ENCODE results near the gene DLL3. TPM values are rescaled to one million over a fixed set of nuclear protein-coding genes. Genes with fewer than 3 reads are reported as not detected.

The DLL3 gene
- total and polyA plus RNA-seq, 2 experiments from 2014 or later, result 1.1 to 1.6 TPM

- Histone ChIP-seq H3K9me3 (ENCODE audit: low read depth) (no peaks in the 10 kb centered on the region), H3K36me3 (replicated peaks; ENCODE audit: insufficient read depth, low read depth) (no peaks in the 10 kb centered on the region), H3K27ac (peak within 1 kb of the TSS; percentile 27), H3K9me2 (replicated peaks; ENCODE audit: insufficient read depth) (no peaks in the 10 kb centered on the region), H3K4me2 (peak within 1 kb of the TSS; percentile 95), H3K27me3 (no peaks in the 10 kb centered on the region), H4K20me1 (ENCODE audit: insufficient read depth, poor library complexity, severe bottlenecking) (no peaks in the 10 kb centered on the region), H2AFZ (peak within 1 kb of the TSS; percentile 68), H3K4me3 (peak within 1 kb of the TSS; percentile 56), H3K79me2 (peaks cover 39% of the 10 kb centered on the region), H3K4me1 (ENCODE audit: insufficient read depth) (no peaks in the 10 kb centered on the region)
- whole genome bisulfite sequencing (ENCODE audit: low lambda C conversion rate, missing lambda C conversion rate), result under 1% methylated on average over 65 of the region's 65 CpGs
- TF ChIP-seq EZH2 (IDR thresholded peaks at IDR 0.05; ENCODE audit: borderline replicate concordance), result no peak
- TF ChIP-seq, protein P1, sequence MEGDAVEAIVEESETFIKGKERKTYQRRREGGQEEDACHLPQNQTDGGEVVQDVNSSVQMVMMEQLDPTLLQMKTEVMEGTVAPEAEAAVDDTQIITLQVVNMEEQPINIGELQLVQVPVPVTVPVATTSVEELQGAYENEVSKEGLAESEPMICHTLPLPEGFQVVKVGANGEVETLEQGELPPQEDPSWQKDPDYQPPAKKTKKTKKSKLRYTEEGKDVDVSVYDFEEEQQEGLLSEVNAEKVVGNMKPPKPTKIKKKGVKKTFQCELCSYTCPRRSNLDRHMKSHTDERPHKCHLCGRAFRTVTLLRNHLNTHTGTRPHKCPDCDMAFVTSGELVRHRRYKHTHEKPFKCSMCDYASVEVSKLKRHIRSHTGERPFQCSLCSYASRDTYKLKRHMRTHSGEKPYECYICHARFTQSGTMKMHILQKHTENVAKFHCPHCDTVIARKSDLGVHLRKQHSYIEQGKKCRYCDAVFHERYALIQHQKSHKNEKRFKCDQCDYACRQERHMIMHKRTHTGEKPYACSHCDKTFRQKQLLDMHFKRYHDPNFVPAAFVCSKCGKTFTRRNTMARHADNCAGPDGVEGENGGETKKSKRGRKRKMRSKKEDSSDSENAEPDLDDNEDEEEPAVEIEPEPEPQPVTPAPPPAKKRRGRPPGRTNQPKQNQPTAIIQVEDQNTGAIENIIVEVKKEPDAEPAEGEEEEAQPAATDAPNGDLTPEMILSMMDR (IDR thresholded peaks at IDR 0.05; ENCODE audit: poor library complexity), result peak; percentile 82
- peak; percentile 99 for DNase-seq (ENCODE audit: low spot score)
These were observed 33.7 kb downstream of the DLL3 start, which contains the start of gene EID2B for GRCh38 chr19:39532233-39533002. EID2B (minus strand) TSS chr19:39532852; CDS start chr19:39532802, 50 bp downstream.

- WGBS (ENCODE audit: low lambda C conversion rate, missing lambda C conversion rate), result 33% methylated on average over 12 of the region's 12 CpGs
- no peak overlapping the region for H2AFZ ChIP-seq
- no peak overlapping the region for H3K27ac ChIP-seq
- H3K36me3 ChIP-seq (replicated peaks; ENCODE audit: insufficient read depth, low read depth), result no peaks in the 10 kb centered on the region
- no peak overlapping the region for H3K4me3 ChIP-seq
- no peak overlapping the region for H3K4me2 ChIP-seq
- H3K9me3 ChIP-seq (ENCODE audit: low read depth), result no peaks in the 10 kb centered on the region
- no peak for TF ChIP-seq EZH2 (IDR thresholded peaks at IDR 0.05; ENCODE audit: borderline replicate concordance)
- no peak for TF ChIP-seq EZH2phosphoT487 (IDR thresholded peaks at IDR 0.05; ENCODE audit: low read depth, severe bottlenecking, unreplicated experiment)
- TF ChIP-seq, protein P1 (IDR thresholded peaks at IDR 0.05; ENCODE audit: poor library complexity), result no peak
- H3K79me2 ChIP-seq, result peaks cover 45% of the 10 kb centered on the region
- H4K20me1 ChIP-seq (ENCODE audit: insufficient read depth, poor library complexity, severe bottlenecking), result no peaks in the 10 kb centered on the region
- no peaks in the 10 kb centered on the region for H3K4me1 ChIP-seq (ENCODE audit: insufficient read depth)
- H3K9me2 ChIP-seq (replicated peaks; ENCODE audit: insufficient read depth), result no peaks in the 10 kb centered on the region
- H3K27me3 ChIP-seq, result no peaks in the 10 kb centered on the region
- DNase-seq (ENCODE audit: low spot score), result no peak
These were observed 34.3 kb downstream of the DLL3 start for GRCh38 chr19:39533003-39533512.

- Histone ChIP-seq H3K27me3 (no peaks in the 10 kb centered on the region), H3K36me3 (replicated peaks; ENCODE audit: insufficient read depth, low read depth) (no peaks in the 10 kb centered on the region), H3K9me2 (replicated peaks; ENCODE audit: insufficient read depth) (no peaks in the 10 kb centered on the region), H4K20me1 (ENCODE audit: insufficient read depth, poor library complexity, severe bottlenecking) (peaks cover 2% of the 10 kb centered on the region), H3K9me3 (ENCODE audit: low read depth) (no peaks in the 10 kb centered on the region), H2AFZ (no peak overlapping the region), H3K79me2 (peaks cover 52% of the 10 kb centered on the region), H3K4me2 (no peak overlapping the region), H3K27ac (no peak overlapping the region), H3K4me3 (no peak overlapping the region), H3K4me1 (ENCODE audit: insufficient read depth) (peaks cover 7% of the 10 kb centered on the region)
- no peak for DNase-seq (ENCODE audit: low spot score)
- 87% methylated on average over 3 of the region's 3 CpGs for WGBS (ENCODE audit: low lambda C conversion rate, missing lambda C conversion rate)
- TF ChIP-seq, protein P1 (IDR thresholded peaks at IDR 0.05; ENCODE audit: poor library complexity), result no peak
These were observed 35.0 kb downstream of the DLL3 start for GRCh38 chr19:39533791-39534190.

Data from hepatocyte (in vitro differentiated cells).